Esophagus (tissue), 2 donors: Measurements from ENCODE around the gene TRMT10B. TPM values are rescaled to one million over a fixed set of nuclear protein-coding genes. Genes with fewer than 3 reads are reported as not detected.

Experiments used
- H3K27ac ChIP-seq, 2 donors: one replicate each; pipeline ENCODE4 v1.5.1; 2013; ENCODE audit warnings: low read depth in 2 of 2, mild to moderate bottlenecking in 2 of 2, inconsistent platforms in 1 of 2, low read length in 1 of 2, moderate library complexity in 1 of 2
- H3K27me3 ChIP-seq, 2 donors: one replicate each; pipeline ENCODE4 v1.6.1; 2013; ENCODE audit warnings: low read length in 2 of 2, control low read depth in 1 of 2, mild to moderate bottlenecking in 1 of 2; ENCODE audit not compliant: insufficient read depth in 2 of 2, control insufficient read depth in 1 of 2
- H3K36me3 ChIP-seq, 2 donors: one replicate each; pipeline ENCODE4 v1.6.1; 2013; ENCODE audit warnings: low read length in 1 of 2; ENCODE audit not compliant: control insufficient read depth in 2 of 2, insufficient read depth in 2 of 2
- H3K4me1 ChIP-seq, 2 donors: one replicate each; pipeline ENCODE4 v1.6.1; 2013; ENCODE audit warnings: low read length in 1 of 2; ENCODE audit not compliant: control insufficient read depth in 2 of 2, insufficient read depth in 2 of 2
- H3K4me3 ChIP-seq, 2 donors: one replicate each; pipeline ENCODE4 v1.5.1; 2013; ENCODE audit warnings: low read length in 2 of 2, mild to moderate bottlenecking in 2 of 2, low read depth in 1 of 2, moderate library complexity in 1 of 2
- H3K9me3 ChIP-seq, 2 donors: one replicate each; pipeline ENCODE4 v1.6.1; 2013; ENCODE audit warnings: mild to moderate bottlenecking in 2 of 2, low read depth in 1 of 2, low read length in 1 of 2, moderate library complexity in 1 of 2; ENCODE audit not compliant: control insufficient read depth in 2 of 2, insufficient read depth in 1 of 2
- WGBS, 2 donors: extraction: QIAGEN DNeasy Blood & Tissue Kit; methylation state at CpG; one replicate each; pipeline ENCODE4 v1.1.7; 2013; 5-methylcytosine and 5-hydroxymethylcytosine counted together
- polyA plus RNA-seq, 2 donors: library from polyadenylated mRNA; stranded (reverse); fragments of 200-250 nt; gene quantifications; one replicate each; pipeline ENCODE4 v1.2.3, GENCODE V29; 2013
- donor health status: healthy with polysubstance abuse.
- donor health status: Bipolar disorder and iron deficiency.

TRMT10B gene
- polyA plus RNA-seq, 2 donors, result 3.8 to 4.3 TPM

DNA sequence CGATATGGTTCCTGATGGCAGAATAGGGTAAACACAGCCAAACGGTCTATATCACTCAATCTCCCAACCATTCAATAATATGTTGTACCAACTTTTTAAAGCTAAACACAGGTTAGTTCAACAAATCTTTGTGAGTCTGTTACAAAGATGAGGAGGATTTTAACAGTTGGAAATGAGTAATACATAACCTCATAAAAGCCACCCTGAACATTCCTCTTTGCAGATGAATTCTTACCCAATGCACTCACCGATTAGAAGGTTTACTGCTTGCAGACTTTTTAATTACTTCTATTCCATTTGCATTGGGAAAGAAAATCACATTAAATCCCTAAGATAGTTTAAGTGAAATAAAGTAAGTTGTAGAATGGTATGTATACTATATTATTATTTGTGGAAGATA is 23.3 kb upstream of the TRMT10B start:
- Histone ChIP-seq H3K9me3 (no peaks in the 10 kb centered on the region), H3K27ac (no peak overlapping the region), H3K4me3 (no peak overlapping the region), H3K36me3 (no peaks in the 10 kb centered on the region), H3K4me1 (peaks cover 0 to 5% of the 10 kb centered on the region in 2 donors), H3K27me3 (no peaks in the 10 kb centered on the region)
- 66 to 72% methylated on average over 3 of the region's 3 CpGs for whole genome bisulfite sequencing, 2 donors

DNA sequence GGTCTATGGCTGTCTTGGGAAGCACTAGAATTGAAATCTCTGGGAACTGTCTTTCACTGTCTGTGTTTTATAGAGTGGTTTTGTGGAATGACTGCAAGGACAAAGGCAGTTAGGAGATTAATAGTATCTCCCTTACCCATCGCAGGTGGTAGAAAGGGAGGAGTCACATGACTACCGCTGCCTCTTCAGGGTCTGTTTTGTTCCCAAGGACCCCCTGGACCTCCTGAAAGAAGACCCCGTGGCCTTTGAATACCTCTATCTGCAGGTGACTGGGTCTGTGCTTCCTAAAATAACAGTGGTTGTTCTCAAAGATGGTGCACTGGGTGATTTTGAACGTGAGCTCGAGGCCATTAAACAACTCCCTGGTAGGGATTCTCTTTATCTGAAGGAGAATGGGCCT is 22.8 kb upstream of the TRMT10B start:
- H3K4me1 ChIP-seq, result peaks cover 0 to 5% of the 10 kb centered on the region in 2 donors
- H3K27me3 ChIP-seq, result no peaks in the 10 kb centered on the region
- no peak overlapping the region for H3K4me3 ChIP-seq
- WGBS, 2 donors, result 52 to 60% methylated on average over 5 of the region's 5 CpGs
- no peaks in the 10 kb centered on the region for H3K9me3 ChIP-seq
- no peaks in the 10 kb centered on the region for H3K36me3 ChIP-seq
- H3K27ac ChIP-seq, result no peak overlapping the region

DNA sequence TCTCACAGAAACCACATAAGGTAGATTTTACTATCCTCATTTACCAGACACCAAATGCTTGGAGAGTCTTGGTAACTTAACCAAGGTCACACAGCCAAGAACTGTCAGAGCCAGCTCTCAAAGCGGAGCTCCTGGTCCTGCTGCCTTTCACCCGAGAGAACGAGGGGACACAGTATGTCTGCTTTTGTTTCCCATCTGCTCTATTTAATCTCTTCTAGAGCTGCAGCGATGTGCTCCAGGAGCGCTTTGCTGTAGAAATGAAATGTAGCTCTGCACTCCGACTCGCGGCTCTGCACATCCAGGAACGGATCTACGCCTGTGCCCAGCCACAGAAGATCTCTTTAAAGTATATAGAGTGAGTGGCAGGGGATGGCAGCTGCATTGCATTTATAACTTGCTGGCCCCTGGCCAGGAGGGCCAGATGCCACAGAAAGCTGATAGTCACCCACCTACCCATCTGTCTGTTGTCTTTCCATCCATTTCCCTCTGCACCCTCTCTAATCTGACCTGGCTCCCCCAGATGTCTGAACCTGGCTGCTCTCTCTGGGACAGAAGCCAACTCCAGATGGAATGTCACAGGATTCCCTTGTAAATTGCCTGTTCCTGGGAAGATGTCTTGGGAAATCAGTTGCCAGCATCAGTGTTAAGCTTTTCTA is 21.4 kb upstream of the TRMT10B start:
- Histone ChIP-seq H3K27me3 (no peaks in the 10 kb centered on the region), H3K4me1 (peaks cover 0 to 5% of the 10 kb centered on the region in 2 donors), H3K9me3 (no peaks in the 10 kb centered on the region), H3K4me3 (no peak overlapping the region), H3K27ac (no peak overlapping the region), H3K36me3 (no peaks in the 10 kb centered on the region)
- WGBS, 2 donors, result 83 to 86% methylated on average over 10 of the region's 10 CpGs

DNA sequence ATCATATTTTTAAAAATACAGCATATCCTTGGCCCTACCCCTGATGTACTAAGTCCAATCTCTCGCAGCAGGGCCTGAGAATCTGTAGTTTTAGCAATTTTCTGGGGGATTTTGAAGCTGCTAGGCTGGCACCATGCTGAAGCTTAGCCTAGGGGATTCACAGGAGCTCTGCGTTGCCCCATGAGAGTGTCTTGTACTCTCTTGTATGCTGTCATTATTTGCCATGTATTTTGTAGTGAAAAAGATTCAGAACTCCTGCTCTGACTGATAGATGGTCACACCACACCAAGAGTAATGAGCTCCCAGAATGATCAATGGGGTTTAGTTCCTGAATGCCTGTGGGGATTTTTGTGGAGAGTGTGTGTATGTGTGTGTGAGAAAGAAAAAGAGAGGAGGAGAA is 20.7 kb upstream of the TRMT10B start:
- WGBS, 2 donors, result 39 to 68% methylated on average over 2 of the region's 2 CpGs
- no peak overlapping the region for H3K4me3 ChIP-seq
- H3K4me1 ChIP-seq, result peaks cover 0 to 5% of the 10 kb centered on the region in 2 donors
- no peaks in the 10 kb centered on the region for H3K27me3 ChIP-seq
- H3K27ac ChIP-seq, result no peak overlapping the region
- no peaks in the 10 kb centered on the region for H3K9me3 ChIP-seq
- no peaks in the 10 kb centered on the region for H3K36me3 ChIP-seq

DNA sequence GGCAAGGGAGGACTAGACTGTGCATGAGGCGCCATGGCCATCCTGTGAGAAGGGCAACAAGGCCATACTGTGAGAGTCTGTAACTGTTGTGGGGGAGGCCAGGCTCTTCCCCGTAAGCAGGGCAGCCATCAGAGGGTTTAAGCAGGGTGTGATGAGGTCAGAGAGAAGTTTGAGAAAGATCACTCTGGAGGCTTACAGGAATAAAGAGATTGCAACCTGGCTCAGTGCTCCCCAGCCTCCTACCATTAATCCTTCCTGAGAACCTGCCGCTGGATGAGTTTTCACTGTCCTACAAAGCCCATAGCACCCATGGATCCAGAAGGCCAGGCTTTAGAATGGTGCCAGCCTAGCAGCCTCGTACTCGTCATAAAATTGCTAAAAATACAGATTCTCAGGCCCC is 14.4 kb upstream of the TRMT10B start:
- H3K4me3 ChIP-seq, result no peak overlapping the region
- H3K4me1 ChIP-seq, result no peaks in the 10 kb centered on the region
- no peak overlapping the region for H3K27ac ChIP-seq
- H3K27me3 ChIP-seq, result no peaks in the 10 kb centered on the region
- no peaks in the 10 kb centered on the region for H3K9me3 ChIP-seq
- WGBS, 2 donors, result 88 to 89% methylated on average over 5 of the region's 5 CpGs
- H3K36me3 ChIP-seq, result no peaks in the 10 kb centered on the region

DNA sequence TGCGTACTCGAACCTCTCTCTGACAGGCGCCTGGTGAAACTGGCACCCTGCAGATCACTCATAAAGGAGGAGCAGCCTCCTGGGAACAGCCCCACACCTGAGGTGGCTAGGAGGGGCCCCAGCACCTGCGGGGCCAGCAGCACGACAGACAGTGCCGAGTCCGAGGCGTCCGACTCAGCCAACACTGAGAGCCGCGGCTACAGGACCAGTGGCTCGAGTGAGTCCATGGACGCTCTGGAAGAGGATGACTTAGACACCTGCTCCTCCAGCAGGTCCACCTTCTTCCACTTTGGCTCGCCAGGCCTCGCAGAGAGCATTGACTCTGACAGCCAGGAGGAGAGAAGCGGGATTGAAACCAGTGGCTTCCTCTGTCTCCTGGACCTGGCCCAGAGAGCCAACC is 13.5 kb upstream of the TRMT10B start:
- Histone ChIP-seq H3K4me1 (no peaks in the 10 kb centered on the region), H3K9me3 (no peaks in the 10 kb centered on the region), H3K36me3 (no peaks in the 10 kb centered on the region), H3K27me3 (no peaks in the 10 kb centered on the region), H3K27ac (no peak overlapping the region), H3K4me3 (no peak overlapping the region)
- WGBS, 2 donors, result 94% methylated on average over 15 to 16 of the region's 16 CpGs

DNA sequence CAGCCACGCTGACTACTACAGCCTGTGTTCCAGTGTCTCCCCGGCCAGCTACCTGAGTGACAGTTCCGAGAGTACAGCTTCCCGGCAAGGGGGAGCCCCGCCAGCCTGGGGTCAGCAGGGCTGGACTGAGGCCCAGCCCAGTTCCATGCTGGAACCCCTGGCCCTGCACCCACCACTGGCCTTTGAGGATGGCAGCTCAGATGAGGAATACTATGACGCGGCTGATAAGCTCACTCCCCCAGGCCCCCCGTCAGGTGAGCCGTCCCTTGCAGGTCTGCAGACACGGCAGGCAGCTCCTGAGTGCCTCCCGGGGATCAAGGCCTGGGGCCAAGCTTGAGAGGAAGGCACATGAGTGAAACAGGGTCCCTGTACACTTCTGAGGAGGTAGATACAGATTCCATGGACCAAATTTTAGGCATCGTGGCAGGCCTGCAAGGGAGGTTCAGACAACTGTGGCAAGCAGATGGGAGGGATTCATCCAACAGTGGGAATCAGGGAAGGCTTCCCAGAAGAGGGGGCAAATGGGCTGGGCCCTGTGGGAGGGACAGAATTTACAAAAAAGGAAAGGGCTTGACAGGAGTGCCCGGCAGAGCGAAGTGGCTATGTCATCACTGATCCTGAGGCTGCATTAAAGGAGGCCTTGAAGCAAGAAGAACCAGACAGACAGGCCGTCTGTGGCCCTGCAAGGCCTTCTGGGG is 12.8 kb upstream of the TRMT10B start:
- Histone ChIP-seq H3K4me1 (no peaks in the 10 kb centered on the region), H3K9me3 (no peaks in the 10 kb centered on the region), H3K4me3 (no peak overlapping the region), H3K36me3 (no peaks in the 10 kb centered on the region), H3K27ac (no peak overlapping the region), H3K27me3 (no peaks in the 10 kb centered on the region)
- WGBS, 2 donors, result 78% methylated on average over 15 of the region's 15 CpGs

DNA sequence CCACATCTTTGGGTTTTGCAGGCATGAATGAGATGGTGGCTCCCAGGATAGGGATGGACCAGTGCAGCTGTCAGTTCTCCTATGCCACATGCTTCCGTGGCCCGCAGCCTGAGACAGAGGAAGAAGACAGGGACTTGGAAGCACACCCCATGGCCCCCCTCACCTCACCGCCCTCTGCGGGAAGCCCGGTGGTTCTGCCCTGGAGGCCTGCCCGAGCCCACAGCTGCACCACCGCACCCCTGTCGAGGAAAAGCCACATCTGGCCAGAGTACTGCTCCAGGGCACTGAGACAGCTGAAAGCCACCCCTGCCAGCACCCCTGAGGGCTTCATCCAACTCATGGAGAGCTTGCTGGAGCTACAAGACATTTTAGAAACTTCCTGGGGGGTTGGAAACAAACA is 7.6 kb upstream of the TRMT10B start:
- WGBS, 2 donors, result 62 to 68% methylated on average over 8 of the region's 8 CpGs

DNA sequence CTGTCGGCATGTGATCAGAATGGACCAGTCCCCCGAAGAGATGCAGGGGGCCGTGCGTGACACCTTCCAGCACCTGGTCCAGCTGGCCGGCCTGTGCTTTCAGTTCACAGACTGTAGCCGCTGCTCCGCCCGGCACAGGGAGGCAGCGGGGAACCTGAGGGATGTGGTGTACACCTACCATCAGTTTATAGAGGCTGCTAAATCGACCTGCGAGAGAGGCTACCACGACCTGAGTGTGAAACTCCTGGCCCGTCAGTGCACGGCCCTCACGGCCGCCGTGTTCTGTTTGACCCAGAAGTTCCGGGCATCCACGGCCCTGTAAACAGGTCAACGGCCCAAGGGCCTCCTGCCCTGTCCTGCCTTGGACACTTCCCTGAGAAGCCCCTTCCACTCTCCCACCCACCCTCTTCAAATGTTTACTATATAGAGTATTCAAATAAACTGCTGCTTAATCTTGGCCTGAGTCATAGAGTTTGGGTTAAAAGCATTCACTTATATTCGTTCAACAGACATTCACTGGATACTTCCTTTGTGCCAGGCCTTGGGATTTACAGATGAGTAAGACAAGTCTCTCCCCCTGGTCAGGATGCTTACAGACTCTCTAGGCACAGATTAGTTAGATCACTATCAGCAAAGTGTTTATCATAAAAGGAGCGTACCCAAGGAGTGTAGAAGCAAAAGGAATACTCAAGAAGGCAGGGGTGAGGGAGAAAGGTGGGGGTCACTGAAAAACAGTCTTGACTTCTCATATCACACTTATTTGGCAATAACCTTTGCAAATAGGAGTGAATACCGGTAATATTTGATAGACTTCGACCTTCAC is 6.9 kb upstream of the TRMT10B start:
- no peaks in the 10 kb centered on the region for H3K4me1 ChIP-seq
- 78 to 79% methylated on average over 24 of the region's 24 CpGs for WGBS, 2 donors
- H3K27ac ChIP-seq, result no peak overlapping the region
- no peaks in the 10 kb centered on the region for H3K9me3 ChIP-seq
- no peaks in the 10 kb centered on the region for H3K27me3 ChIP-seq
- H3K36me3 ChIP-seq, result no peaks in the 10 kb centered on the region
- H3K4me3 ChIP-seq, result no peak overlapping the region

More for the DNA sequence above, 7.6 kb upstream of the TRMT10B start:
- H3K27me3 ChIP-seq, result no peaks in the 10 kb centered on the region
- H3K27ac ChIP-seq, result no peak overlapping the region
- H3K4me1 ChIP-seq, result no peaks in the 10 kb centered on the region
- no peaks in the 10 kb centered on the region for H3K36me3 ChIP-seq
- H3K9me3 ChIP-seq, result no peaks in the 10 kb centered on the region
- H3K4me3 ChIP-seq, result no peak overlapping the region
